ENCODE measurements around the gene AFG1L.

- TF ChIP-seq CTCF (conservative IDR thresholded peaks at IDR 0.05; ENCODE audit: low read depth in 2 of 2) (no peak), CREB1 (CRISPR knock-in tag; IDR thresholded peaks at IDR 0.05; ENCODE audit: low read depth) (no peak), EZH2phosphoT487 (IDR thresholded peaks at IDR 0.05; ENCODE audit: unreplicated experiment) (no peak), STAT1 (IDR thresholded peaks at IDR 0.05; ENCODE audit: unreplicated experiment) (no peak), REST (IDR thresholded peaks at IDR 0.05; ENCODE audit: unreplicated experiment) (no peak), EZH2 (IDR thresholded peaks at IDR 0.05; ENCODE audit: low read depth, unreplicated experiment) (no peak), ZNF114 (CRISPR knock-in tag; IDR thresholded peaks at IDR 0.05) (no peak), POLR2AphosphoS5 (IDR thresholded peaks at IDR 0.05; ENCODE audit: low read depth) (no peak), ETS1 (IDR thresholded peaks at IDR 0.05) (no peak), NANOG (IDR thresholded peaks at IDR 0.05; ENCODE audit: borderline replicate concordance) (no peak), JUNB (IDR thresholded peaks at IDR 0.05; ENCODE audit: unreplicated experiment) (no peak), ZNF331 (CRISPR knock-in tag; IDR thresholded peaks at IDR 0.05; ENCODE audit: low read depth) (no peak), ZNF462 (CRISPR knock-in tag; IDR thresholded peaks at IDR 0.05) (no peak)
Observed at GRCh38 chr6:108268845-108269244, 26.0 kb upstream of the AFG1L start.

Data from GM23338 (cell line).